Liver (tissue), 3 donors: ENCODE measurements around the gene MPC1.

ENCODE experiments used
- CTCF ChIP-seq: fragments of 150-350 bp; IDR thresholded peaks from 2 replicates; pipeline ENCODE4 v1.5.1; 2017; ENCODE audit warnings: improper control_type of control experiment, low read depth, low read length; ENCODE audit not compliant: missing input control
- RXRA ChIP-seq, 2 donors: IDR thresholded peaks; 2 replicates each; pipeline ENCODE4 v1.6.1; 2017 to 2018; ENCODE audit warnings: antibody characterized with exemption in 2 of 2, mild to moderate bottlenecking in 1 of 2
- donor health status: healthy.
- donor health status: healthy.

DNA sequence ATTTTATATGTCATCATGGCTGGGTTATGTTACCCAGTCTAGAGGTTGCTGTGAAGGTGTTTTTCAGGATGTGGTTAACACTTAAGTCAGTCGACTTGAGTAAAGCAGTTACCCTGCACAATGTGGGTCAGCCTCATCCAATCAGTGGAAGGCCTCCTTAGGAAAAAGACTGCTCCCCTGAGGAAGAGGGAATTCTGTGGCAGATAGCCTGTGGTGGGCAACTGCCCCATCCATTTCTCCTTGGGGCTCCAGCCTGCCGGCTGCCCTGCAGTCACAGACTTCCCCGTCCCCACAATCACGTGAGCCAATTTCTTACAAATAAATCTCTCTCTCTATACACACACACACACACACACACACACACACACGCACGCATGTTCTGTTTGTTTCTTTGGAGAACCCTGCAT lies 34.5 kb upstream of the MPC1 start:
- TF ChIP-seq CTCF (no peak), RXRA (IDR thresholded peaks at IDR 0.05) (no peak)
